Heart left ventricle (tissue), 13 donors: Measurements from ENCODE around the gene DENND2C.

Source experiments
- POLR2A ChIP-seq, 2 donors: fragments of 450-650 bp; IDR thresholded peaks; one replicate each; pipeline ENCODE4 v1.6.1; 2017; ENCODE audit warnings: antibody characterized with exemption in 2 of 2, mild to moderate bottlenecking in 2 of 2, moderate library complexity in 2 of 2
- TF ChIP-seq, protein P1 (sequence below), 12 donors: fragments of 200-600 bp; sonication (generic) in 4 of 12; IDR thresholded peaks; one replicate each; pipeline versions ENCODE4 v1.5.0 to v1.8.0; 2018 to 2022; ENCODE audit warnings: antibody characterized with exemption in 12 of 12, mild to moderate bottlenecking in 5 of 12
- donor health status: ischemic (EF 13 %, LVEDD 7.1; RV severe dilation, severe dysfunction).
- donor health status: DM: no; HTN: yes; CAD: no.
- donor health status: DM: no; HTN: no; CAD: no.
- donor health status: ischemic (EF 25% LVEDD 6.9; RV normal size, moderate dysfunction).
- donor health status: ischemic (EF 25% LVEDD 5.7; RV mildly dilated, moderate dysfunction).
- donor health status: ischemic (EF 35%, LVEDD 5.7; RV mildly dilated, moderate dysfunction).
- donor health status: nonischemic (EF 11% LVEDD 7.7; RV severe dilation, severe dysfunction).
- donor health status: DM: yes; HTN: yes; CAD: no.
- donor health status: PGD.
- donor health status: ischemic (EF 29% LVEDD 5.4; RV normal size, mild dysfunction).
- donor health status: nonischemic (EF 23%, LVEDD 6.1; RV moderate dilation, normal function).

DNA sequence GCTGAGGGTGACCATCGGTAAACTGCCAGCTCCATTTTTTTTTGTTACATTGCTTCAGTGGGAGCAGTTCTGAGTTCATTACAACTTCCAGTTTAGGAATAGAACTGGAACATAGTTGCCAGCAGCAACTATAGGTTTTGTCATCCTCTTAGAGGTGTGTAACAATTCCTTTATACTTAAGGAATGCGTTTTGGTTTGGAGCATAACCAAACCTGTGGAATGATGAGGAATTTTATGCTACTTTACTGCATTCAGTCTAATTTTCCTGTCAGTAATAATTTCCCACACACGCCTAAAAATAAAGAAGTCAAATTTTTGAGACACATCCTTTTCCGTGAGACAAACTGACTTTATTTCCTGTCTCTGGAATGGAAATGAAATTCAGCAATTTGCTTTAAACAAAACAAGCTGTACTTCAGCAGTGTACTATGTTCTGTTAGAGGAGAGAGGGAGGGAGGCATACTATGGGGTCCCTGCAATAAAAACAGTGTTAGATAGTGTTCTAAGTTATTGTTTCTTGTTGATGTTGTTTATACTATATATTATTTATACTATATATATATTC, 30.3 kb upstream of the DENND2C start:
- TF ChIP-seq, protein P1, sequence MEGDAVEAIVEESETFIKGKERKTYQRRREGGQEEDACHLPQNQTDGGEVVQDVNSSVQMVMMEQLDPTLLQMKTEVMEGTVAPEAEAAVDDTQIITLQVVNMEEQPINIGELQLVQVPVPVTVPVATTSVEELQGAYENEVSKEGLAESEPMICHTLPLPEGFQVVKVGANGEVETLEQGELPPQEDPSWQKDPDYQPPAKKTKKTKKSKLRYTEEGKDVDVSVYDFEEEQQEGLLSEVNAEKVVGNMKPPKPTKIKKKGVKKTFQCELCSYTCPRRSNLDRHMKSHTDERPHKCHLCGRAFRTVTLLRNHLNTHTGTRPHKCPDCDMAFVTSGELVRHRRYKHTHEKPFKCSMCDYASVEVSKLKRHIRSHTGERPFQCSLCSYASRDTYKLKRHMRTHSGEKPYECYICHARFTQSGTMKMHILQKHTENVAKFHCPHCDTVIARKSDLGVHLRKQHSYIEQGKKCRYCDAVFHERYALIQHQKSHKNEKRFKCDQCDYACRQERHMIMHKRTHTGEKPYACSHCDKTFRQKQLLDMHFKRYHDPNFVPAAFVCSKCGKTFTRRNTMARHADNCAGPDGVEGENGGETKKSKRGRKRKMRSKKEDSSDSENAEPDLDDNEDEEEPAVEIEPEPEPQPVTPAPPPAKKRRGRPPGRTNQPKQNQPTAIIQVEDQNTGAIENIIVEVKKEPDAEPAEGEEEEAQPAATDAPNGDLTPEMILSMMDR (IDR thresholded peaks at IDR 0.05): no peak
- no peak for TF ChIP-seq POLR2A (IDR thresholded peaks at IDR 0.05)
